Neuronal stem cell (in vitro differentiated cells): ENCODE results near the gene PLGRKT.

Experiments used
- DNase-seq: peaks from one replicate; pipeline ENCODE4 v3.0.0-alpha.2; 2013; ENCODE audit warnings: low spot score
- H2AFZ ChIP-seq: one replicate; pipeline ENCODE4 v1.6.1; 2013; ENCODE audit warnings: mild to moderate bottlenecking, low read length, inconsistent platforms
- H2AK5ac ChIP-seq: 2 replicates; pipeline ENCODE4 v1.6.1; 2013; ENCODE audit warnings: low read depth, mild to moderate bottlenecking, inconsistent platforms, low read length, moderate library complexity, mixed read lengths
- H2BK120ac ChIP-seq: 2 replicates; pipeline ENCODE4 v1.6.1; 2013; ENCODE audit warnings: low read depth, mild to moderate bottlenecking, inconsistent platforms, low read length, moderate library complexity, mixed read lengths
- H2BK12ac ChIP-seq: one replicate; pipeline ENCODE4 v1.6.1; 2013; ENCODE audit warnings: low read length, inconsistent platforms
- H2BK15ac ChIP-seq: 2 replicates; pipeline ENCODE4 v1.6.1; 2013; ENCODE audit warnings: mild to moderate bottlenecking, low read length, inconsistent platforms, mixed read lengths
- H2BK5ac ChIP-seq: one replicate; pipeline ENCODE4 v1.6.1; 2013; ENCODE audit warnings: inconsistent platforms, mild to moderate bottlenecking, low read length, moderate library complexity
- H3K14ac ChIP-seq: one replicate; pipeline ENCODE4 v1.6.1; 2013; ENCODE audit warnings: low read length, inconsistent platforms
- H3K18ac ChIP-seq: 2 replicates; pipeline ENCODE4 v1.6.1; 2013; ENCODE audit warnings: low read length, inconsistent platforms
- H3K23ac ChIP-seq: 2 replicates; pipeline ENCODE4 v1.6.1; 2013; ENCODE audit warnings: low read depth, mild to moderate bottlenecking, mixed read lengths, low read length, inconsistent platforms; ENCODE audit not compliant: poor library complexity
- H3K27ac ChIP-seq: replicated peaks from 3 replicates; pipeline ENCODE4 v1.5.1; 2013; ENCODE audit warnings: low read length, inconsistent platforms
- H3K27me3 ChIP-seq, 3 experiments: 2 replicates each; pipeline ENCODE4 v1.6.1; 2013; ENCODE audit warnings: low read length in 3 of 3, mild to moderate bottlenecking in 2 of 3, inconsistent platforms in 1 of 3, low read depth in 1 of 3, mixed read lengths in 1 of 3, moderate library complexity in 1 of 3; ENCODE audit not compliant: control insufficient read depth in 3 of 3, insufficient read depth in 3 of 3
- H3K36me3 ChIP-seq, 2 donors: replicated peaks in 1 of 2; 2 replicates each; pipeline ENCODE4 v1.6.1; 2013; ENCODE audit warnings: low read length in 2 of 2; ENCODE audit not compliant: control insufficient read depth in 2 of 2, insufficient read depth in 2 of 2
- H3K4ac ChIP-seq: 2 replicates; pipeline ENCODE4 v1.6.1; 2013; ENCODE audit warnings: inconsistent platforms, mild to moderate bottlenecking, low read length, moderate library complexity
- H3K4me1 ChIP-seq, 2 donors: 1 replicate in 1 of 2; 2 replicates in 1 of 2; pipeline ENCODE4 v1.6.1; 2013; ENCODE audit warnings: low read length in 2 of 2, low read depth in 1 of 2; ENCODE audit not compliant: control insufficient read depth in 2 of 2, insufficient read depth in 1 of 2
- H3K4me2 ChIP-seq: one replicate; pipeline ENCODE4 v1.6.1; 2013; ENCODE audit warnings: mild to moderate bottlenecking, low read length, inconsistent platforms; ENCODE audit not compliant: insufficient read depth, poor library complexity, severe bottlenecking
- H3K4me3 ChIP-seq, 2 donors: 2 replicates each; pipeline ENCODE4 v1.5.1; 2013; ENCODE audit warnings: low read length in 2 of 2, mild to moderate bottlenecking in 2 of 2, inconsistent platforms in 1 of 2, moderate library complexity in 1 of 2
- H3K79me1 ChIP-seq: one replicate; pipeline ENCODE4 v1.6.1; 2013; ENCODE audit warnings: low read depth, mild to moderate bottlenecking, inconsistent platforms, low read length, moderate library complexity
- H3K9ac ChIP-seq: one replicate; pipeline ENCODE4 v1.6.1; 2013; ENCODE audit warnings: mild to moderate bottlenecking, low read depth, low read length, inconsistent platforms; ENCODE audit not compliant: poor library complexity
- H3K9me3 ChIP-seq, 2 donors: replicated peaks in 1 of 2; 2 replicates each; pipeline versions ENCODE3 to v1.6.1; 2013; ENCODE audit warnings: low read length in 2 of 2, mild to moderate bottlenecking in 2 of 2, inconsistent platforms in 1 of 2, low read depth in 1 of 2, mixed read lengths in 1 of 2, moderate library complexity in 1 of 2; ENCODE audit not compliant: control insufficient read depth in 2 of 2, insufficient read depth in 1 of 2
- H4K8ac ChIP-seq: one replicate; pipeline ENCODE4 v1.6.1; 2013; ENCODE audit warnings: low read depth, mild to moderate bottlenecking, inconsistent platforms, low read length, moderate library complexity
- H4K91ac ChIP-seq: one replicate; pipeline ENCODE4 v1.6.1; 2013; ENCODE audit warnings: low read length, low read depth, mild to moderate bottlenecking, inconsistent platforms; ENCODE audit not compliant: poor library complexity
- whole genome bisulfite sequencing, 2 donors: extraction: QIAGEN DNeasy Blood & Tissue Kit; methylation state at CpG; one replicate each; pipeline ENCODE4 v1.1.7; 2013; ENCODE audit warnings: missing lambda C conversion rate in 2 of 2, mixed read lengths in 1 of 2; ENCODE audit not compliant: insufficient read length in 2 of 2, insufficient replicate concordance in 1 of 2; ENCODE audit errors: extremely low coverage in 2 of 2; 5-methylcytosine and 5-hydroxymethylcytosine counted together

PLGRKT gene

DNA sequence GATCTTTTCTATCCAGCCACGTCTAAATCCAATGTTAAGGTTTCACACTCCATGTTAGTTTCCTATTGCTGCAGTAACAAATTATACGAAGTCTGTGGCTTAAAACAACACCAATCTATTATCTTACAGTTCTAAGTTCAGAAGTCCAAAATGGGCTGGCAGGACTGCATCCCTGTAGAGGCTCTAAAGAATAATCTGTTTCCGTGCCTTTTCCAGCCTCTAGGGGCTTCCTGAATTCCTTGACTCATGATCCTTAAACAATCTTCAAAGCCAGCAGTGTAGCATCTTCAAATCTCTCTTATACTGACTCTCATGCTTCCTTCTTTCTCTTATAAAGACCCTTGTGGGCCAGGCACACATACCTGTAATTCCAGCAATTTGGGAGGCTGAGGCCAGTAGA lies 6.8 kb downstream of the PLGRKT start:
- H3K27me3 ChIP-seq: no peaks in the 10 kb centered on the region
- no peak overlapping the region for H2BK120ac ChIP-seq
- H3K4me2 ChIP-seq: no peak overlapping the region
- H3K18ac ChIP-seq: no peak overlapping the region
- H3K4ac ChIP-seq: no peak overlapping the region
- H3K4me1 ChIP-seq: no peaks in the 10 kb centered on the region
- no peaks in the 10 kb centered on the region for H3K79me1 ChIP-seq
- H4K8ac ChIP-seq: no peak overlapping the region
- WGBS, 2 donors: no CpG with 5 or more reads among the region's 3 CpGs
- H2BK12ac ChIP-seq: no peak overlapping the region
- H3K23ac ChIP-seq: no peak overlapping the region
- peaks cover 7 to 26% of the 10 kb centered on the region in 2 donors for H3K36me3 ChIP-seq
- peaks cover 2 to 8% of the 10 kb centered on the region in 2 donors for H3K9me3 ChIP-seq
- H2BK15ac ChIP-seq: no peak overlapping the region
- no peak overlapping the region for H2AFZ ChIP-seq
- H2BK5ac ChIP-seq: no peak overlapping the region
- no peak overlapping the region for H3K14ac ChIP-seq
- DNase-seq: no peak
- H3K4me3 ChIP-seq: no peak overlapping the region
- H3K9ac ChIP-seq: no peak overlapping the region
- H3K27ac ChIP-seq: no peak overlapping the region
- no peak overlapping the region for H2AK5ac ChIP-seq
- no peak overlapping the region for H4K91ac ChIP-seq

DNA sequence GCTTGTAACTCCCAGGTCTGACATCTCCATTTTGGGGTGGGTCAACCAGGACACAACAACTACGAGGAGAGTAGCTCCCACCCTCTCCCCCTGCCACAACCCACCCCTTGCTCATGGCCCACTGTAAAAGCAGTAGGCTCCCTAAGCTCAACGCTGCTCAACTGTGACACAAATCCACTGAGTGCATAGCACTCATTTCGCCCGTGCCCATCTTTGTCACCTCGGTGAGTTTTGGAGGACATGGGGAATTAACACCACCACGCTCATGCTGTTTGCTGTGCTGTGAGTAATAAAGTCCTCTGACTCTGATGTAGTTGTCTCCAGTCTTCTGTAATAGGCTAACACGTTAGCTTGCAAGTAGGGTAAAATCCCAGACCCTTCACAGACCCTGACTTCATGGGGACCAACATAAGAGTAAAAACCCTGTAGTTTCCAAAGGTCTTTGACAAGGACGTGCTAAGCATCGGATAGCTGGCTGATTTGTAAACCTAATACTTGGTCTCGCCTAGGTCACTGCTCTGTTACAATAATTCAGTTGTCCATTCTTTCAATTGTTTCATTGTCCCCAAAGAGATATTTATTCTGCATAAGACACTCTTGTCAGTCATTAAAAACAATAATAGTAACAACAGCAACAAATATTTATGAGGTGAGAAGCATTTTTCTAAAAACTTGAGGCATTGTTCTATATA lies 7.7 kb downstream of the PLGRKT start:
- WGBS, 2 donors: no CpG with 5 or more reads among the region's 10 CpGs
- Histone ChIP-seq H3K79me1 (no peaks in the 10 kb centered on the region), H2BK5ac (no peak overlapping the region)

DNA sequence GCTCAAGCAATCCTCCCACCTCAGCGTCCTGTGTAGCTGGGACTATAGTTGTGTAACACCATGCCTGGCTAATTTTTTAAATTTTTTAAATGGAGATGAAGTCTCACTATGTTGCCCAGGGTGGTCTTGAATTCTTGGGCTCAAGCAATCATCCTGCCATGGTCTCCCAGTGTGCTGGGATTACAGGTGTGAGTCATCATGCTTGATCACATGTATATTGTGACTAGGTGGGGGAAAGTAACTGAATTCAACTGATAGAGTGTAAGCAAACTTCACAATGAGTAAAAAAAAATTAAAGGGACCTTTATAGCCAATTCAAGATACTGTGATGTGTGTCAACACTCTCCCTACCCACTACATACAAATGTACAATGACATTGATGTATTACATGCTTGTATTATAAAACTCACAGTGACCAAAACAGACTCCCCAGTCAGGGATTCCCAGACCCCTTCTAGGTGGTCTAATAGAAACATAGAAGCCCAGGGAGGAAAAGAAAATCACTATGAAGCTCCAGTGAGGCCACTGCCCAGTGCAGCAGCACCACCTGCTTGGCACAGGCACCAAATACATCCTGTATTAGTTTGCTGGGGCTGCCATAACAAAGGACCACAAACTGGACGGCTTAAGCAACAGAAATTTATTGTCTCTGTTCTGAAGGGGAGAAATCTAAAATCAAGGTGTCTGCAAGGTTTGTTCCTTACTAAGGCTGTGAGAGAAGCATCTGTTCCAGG lies 8.8 kb downstream of the PLGRKT start:
- H3K36me3 ChIP-seq: peaks cover 4 to 18% of the 10 kb centered on the region in 2 donors
- no peaks in the 10 kb centered on the region for H3K4me1 ChIP-seq
- no CpG with 5 or more reads among the region's 2 CpGs for WGBS, 2 donors
- DNase-seq: no peak
- no peak overlapping the region for H3K18ac ChIP-seq
- no peak overlapping the region for H2BK5ac ChIP-seq
- no peak overlapping the region for H4K8ac ChIP-seq
- H3K4me3 ChIP-seq: no peak overlapping the region
- H3K23ac ChIP-seq: no peak overlapping the region
- H3K27ac ChIP-seq: no peak overlapping the region
- H2BK12ac ChIP-seq: no peak overlapping the region
- H4K91ac ChIP-seq: no peak overlapping the region
- no peak overlapping the region for H3K4me2 ChIP-seq
- H3K9ac ChIP-seq: no peak overlapping the region
- peaks cover 0 to 2% of the 10 kb centered on the region in 2 donors for H3K9me3 ChIP-seq
- no peak overlapping the region for H2BK120ac ChIP-seq
- no peak overlapping the region for H3K4ac ChIP-seq
- H3K27me3 ChIP-seq: no peaks in the 10 kb centered on the region
- H3K14ac ChIP-seq: no peak overlapping the region
- H2AFZ ChIP-seq: no peak overlapping the region
- H2BK15ac ChIP-seq: no peak overlapping the region
- no peak overlapping the region for H2AK5ac ChIP-seq
- no peaks in the 10 kb centered on the region for H3K79me1 ChIP-seq

More for the DNA sequence above, 7.7 kb downstream of the PLGRKT start:
- Histone ChIP-seq H3K23ac (no peak overlapping the region), H3K4me1 (no peaks in the 10 kb centered on the region), H3K36me3 (peaks cover 4 to 18% of the 10 kb centered on the region in 2 donors), H2BK120ac (no peak overlapping the region), H2AFZ (no peak overlapping the region), H4K8ac (no peak overlapping the region), H2AK5ac (no peak overlapping the region), H3K9me3 (peaks cover 0 to 2% of the 10 kb centered on the region in 2 donors), H2BK12ac (no peak overlapping the region), H4K91ac (no peak overlapping the region), H3K4me2 (no peak overlapping the region), H3K14ac (no peak overlapping the region), H3K27me3 (no peaks in the 10 kb centered on the region), H3K27ac (no peak overlapping the region), H3K9ac (no peak overlapping the region), H3K4ac (no peak overlapping the region), H2BK15ac (no peak overlapping the region), H3K4me3 (no peak overlapping the region), H3K18ac (no peak overlapping the region)
- no peak for DNase-seq

DNA sequence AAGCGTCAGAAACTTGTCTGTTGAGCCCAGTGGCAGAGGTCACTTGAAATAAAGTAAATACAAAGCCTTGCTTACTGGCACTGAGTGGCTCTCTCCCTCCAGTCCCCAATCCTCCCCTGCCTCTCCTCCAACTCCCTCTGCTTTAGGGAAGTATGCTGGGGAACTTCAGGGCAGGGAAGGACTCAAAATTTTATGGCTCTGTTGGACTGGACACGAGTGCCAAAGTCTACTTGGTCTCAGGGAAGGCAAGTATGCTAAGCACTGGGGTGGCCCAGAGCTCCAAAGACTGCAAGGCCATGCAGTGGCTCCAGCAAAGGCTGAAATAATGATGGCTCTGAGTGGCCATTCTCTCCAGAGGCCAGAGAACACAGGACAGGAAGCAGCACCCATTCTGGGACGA lies 9.6 kb downstream of the PLGRKT start:
- H3K27me3 ChIP-seq: no peaks in the 10 kb centered on the region
- H3K36me3 ChIP-seq: peaks cover 4 to 18% of the 10 kb centered on the region in 2 donors
- no peak overlapping the region for H2BK120ac ChIP-seq
- H3K23ac ChIP-seq: no peak overlapping the region
- H3K4me1 ChIP-seq: no peaks in the 10 kb centered on the region
- no peak overlapping the region for H2BK12ac ChIP-seq
- no CpG with 5 or more reads among the region's 3 CpGs for WGBS, 2 donors
- no peak overlapping the region for H3K4me3 ChIP-seq
- H3K18ac ChIP-seq: no peak overlapping the region
- H4K8ac ChIP-seq: no peak overlapping the region
- no peak overlapping the region for H3K9ac ChIP-seq
- no peak for DNase-seq
- no peak overlapping the region for H3K4ac ChIP-seq
- no peak overlapping the region for H2AFZ ChIP-seq
- no peak overlapping the region for H3K14ac ChIP-seq
- H3K79me1 ChIP-seq: no peaks in the 10 kb centered on the region
- H3K4me2 ChIP-seq: no peak overlapping the region
- H3K27ac ChIP-seq: no peak overlapping the region
- no peak overlapping the region for H2BK5ac ChIP-seq
- H3K9me3 ChIP-seq: peaks cover 0 to 2% of the 10 kb centered on the region in 2 donors
- H2BK15ac ChIP-seq: no peak overlapping the region
- H2AK5ac ChIP-seq: no peak overlapping the region
- H4K91ac ChIP-seq: no peak overlapping the region
